Dendritic cell treated with granulocyte-macrophage colony-stimulating factor and Interleukin-4, amounts not matched to agents 40 ng/mL and 50 ng/mL, for 4 days (primary cell): ENCODE measurements around the gene RAE1.

ENCODE experiments used
- H3K27ac Mint-ChIP-seq: one replicate; pipeline ENCODE4 v1.8.0; 2022; ENCODE audit warnings: mild to moderate bottlenecking, mixed read lengths
- H3K27me3 Mint-ChIP-seq: one replicate; pipeline ENCODE4 v1.8.0; 2022; ENCODE audit warnings: mild to moderate bottlenecking, mixed read lengths
- H3K36me3 Mint-ChIP-seq: one replicate; pipeline ENCODE4 v1.8.0; 2022; ENCODE audit warnings: low read depth, mixed read lengths
- H3K4me1 Mint-ChIP-seq: one replicate; pipeline ENCODE4 v1.8.0; 2022; ENCODE audit warnings: low read depth, mixed read lengths
- H3K4me3 Mint-ChIP-seq: one replicate; pipeline ENCODE4 v1.8.0; 2022; ENCODE audit warnings: mild to moderate bottlenecking, moderate library complexity, mixed read lengths
- H3K9me3 Mint-ChIP-seq: one replicate; pipeline ENCODE4 v1.8.0; 2022; ENCODE audit warnings: mixed read lengths
- intact Hi-C: fragments of 100-400 bp; cut with micrococcal nuclease; formaldehyde crosslinking; loops from one replicate; pipeline ENCODE4 v1.15.0; 2022

The RAE1 gene

DNA sequence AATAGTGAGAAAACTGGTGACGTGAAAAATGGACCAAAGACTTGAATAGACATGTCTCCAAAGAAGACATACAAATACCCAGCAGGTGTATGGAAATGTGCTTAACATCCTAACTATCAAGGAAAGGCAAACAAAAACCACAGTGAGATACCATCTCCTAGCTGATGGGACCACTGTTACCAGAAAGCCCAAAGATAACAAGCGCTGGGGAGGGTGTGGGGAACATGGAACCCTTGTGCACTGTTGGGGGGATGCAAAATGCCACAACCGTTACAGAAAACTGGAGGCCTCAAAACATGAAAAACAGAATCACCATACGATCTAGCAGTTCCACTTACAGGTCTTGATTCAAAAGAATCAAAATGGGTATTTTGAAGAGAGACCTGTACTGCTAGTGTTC lies 20.3 kb downstream of the RAE1 start:
- Mint-ChIP-seq H3K36me3 (peaks cover 100% of the 10 kb centered on the region), H3K27me3 (no peaks in the 10 kb centered on the region), H3K27ac (no peak overlapping the region), H3K4me3 (no peak overlapping the region), H3K9me3 (no peaks in the 10 kb centered on the region), H3K4me1 (peaks cover 42% of the 10 kb centered on the region)
- intact Hi-C loops, result no loop called here

DNA sequence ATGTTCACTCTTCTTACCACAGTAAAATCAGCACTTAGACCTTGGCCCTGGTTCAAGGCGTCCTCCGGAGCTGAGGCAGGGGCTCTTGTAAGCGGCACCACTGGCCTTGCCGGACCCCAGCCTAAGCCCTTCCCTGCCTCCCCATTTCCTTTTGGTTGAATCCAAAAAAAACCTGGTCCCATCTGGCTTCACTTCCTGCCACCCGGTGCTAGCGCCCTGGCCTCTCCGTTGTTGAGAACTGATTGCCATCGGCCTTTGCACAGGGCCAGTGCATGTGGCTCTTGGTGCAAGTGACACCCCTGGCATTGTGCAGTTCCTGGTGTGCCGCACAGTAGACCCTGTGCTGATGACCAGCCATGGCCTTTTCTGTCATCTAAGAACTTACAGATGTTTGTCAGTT lies 21.1 kb downstream of the RAE1 start:
- Mint-ChIP-seq H3K27me3 (no peaks in the 10 kb centered on the region), H3K27ac (no peak overlapping the region), H3K4me3 (no peak overlapping the region), H3K9me3 (no peaks in the 10 kb centered on the region), H3K4me1 (peaks cover 42% of the 10 kb centered on the region), H3K36me3 (peaks cover 100% of the 10 kb centered on the region)
- intact Hi-C loops, result no loop called here

DNA sequence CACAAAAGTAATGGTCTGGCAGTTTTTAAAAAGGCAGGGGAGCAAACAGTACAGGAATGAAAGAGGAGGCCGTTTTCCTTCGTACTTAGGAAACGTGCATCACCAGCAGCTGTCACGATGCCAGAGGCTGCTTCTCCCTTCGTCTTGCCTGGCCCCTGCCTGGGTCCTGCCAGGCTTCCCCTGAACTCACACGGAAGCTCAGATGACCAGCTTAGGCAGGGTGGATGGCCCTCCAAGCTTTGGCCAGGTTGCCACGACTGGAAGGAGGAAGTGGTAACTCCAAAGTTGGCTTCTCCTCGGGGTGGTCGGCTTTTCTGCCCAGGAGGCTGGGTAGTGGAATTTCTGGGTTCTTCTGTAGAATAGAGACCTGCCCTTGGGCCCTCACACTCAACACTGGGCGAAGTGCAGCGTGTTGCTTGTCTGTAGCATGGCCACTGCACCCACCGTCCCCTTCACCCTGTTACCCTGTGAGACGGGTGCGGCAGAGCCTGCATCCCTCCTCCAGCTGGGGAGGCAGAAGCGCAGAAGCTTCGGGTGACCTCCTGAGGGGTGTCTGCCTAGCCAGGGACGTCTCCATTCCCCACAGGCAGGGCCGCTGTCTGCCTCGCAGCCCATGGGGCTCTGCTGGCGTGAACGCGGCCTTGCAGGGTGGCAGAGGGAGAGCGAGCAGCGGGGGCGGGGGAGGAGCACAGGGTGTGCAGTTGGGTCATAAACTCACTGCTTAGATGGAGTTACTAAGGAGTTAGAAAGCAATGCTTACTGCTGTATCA lies 21.7 kb downstream of the RAE1 start:
- intact Hi-C loops, result no loop called here
- Mint-ChIP-seq H3K4me1 (peaks cover 42% of the 10 kb centered on the region), H3K4me3 (no peak overlapping the region), H3K36me3 (peaks cover 100% of the 10 kb centered on the region), H3K27ac (peak overlapping the region; percentile 27), H3K27me3 (no peaks in the 10 kb centered on the region), H3K9me3 (no peaks in the 10 kb centered on the region)

DNA sequence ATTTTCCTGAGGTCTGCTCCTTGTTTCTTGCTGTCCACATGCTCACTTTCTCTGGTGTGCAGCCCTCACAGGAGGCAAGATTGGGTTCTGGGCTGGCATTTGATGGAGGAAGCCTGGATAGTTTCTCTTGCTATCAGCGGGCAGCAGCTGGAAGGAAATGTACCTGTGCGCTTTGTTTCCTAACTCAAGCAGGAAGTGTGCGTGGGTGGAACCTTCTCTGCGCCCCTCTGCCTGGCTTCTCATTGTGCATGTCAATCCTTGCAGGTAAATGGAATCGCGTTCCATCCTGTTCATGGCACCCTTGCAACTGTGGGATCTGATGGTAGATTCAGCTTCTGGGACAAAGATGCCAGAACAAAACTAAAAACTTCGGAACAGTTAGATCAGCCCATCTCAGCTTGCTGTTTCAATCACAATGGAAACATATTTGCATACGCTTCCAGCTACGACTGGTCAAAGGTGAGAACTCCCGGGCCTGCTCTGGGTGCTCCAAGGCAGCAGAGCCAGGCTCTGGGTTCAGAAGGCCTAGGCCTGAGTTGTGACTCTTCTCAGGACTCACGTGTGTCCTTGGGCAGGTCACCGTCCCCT lies 23.4 kb downstream of the RAE1 start:
- intact Hi-C loops, result no loop called here
- Mint-ChIP-seq H3K4me3 (peak overlapping the region; percentile 67), H3K4me1 (peaks cover 32% of the 10 kb centered on the region), H3K27ac (peak overlapping the region; percentile 85), H3K27me3 (no peaks in the 10 kb centered on the region), H3K36me3 (peaks cover 100% of the 10 kb centered on the region), H3K9me3 (no peaks in the 10 kb centered on the region)

DNA sequence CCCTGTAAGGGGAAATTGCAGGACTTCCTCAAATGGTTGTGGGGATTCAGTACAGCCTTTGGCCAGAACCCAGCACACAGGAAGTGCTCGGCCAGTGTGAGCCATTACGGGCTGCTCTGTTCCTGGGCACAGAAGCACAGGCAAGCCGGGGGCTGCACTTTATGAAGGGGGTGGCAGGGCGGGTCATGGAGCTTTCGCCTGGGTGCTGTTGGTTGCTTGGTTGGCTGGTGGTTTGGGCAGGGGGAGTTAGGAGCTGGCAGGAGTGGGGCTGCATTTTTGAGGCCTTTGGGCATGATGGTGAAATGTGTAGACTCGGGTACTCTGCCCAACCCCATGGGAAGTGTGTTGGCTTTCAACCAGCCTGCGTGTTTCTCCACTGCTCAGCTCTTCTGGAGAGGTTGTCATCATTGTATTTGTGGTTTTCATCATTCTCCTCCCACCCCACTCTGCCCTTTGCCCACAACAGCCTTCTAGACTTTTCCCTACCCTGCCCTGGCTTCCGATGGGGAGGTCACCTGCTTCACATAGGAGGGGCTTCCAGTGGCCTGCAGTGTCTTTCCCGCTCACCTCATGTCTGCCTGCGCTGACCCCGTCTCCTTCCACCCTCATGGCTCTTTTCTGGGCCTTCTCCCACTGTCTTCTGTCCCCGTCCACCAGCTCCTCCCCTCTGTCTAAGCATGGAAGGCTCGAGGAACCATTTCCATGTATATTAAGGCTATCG lies 24.0 kb downstream of the RAE1 start:
- peaks cover 25% of the 10 kb centered on the region for H3K4me1 Mint-ChIP-seq
- H3K9me3 Mint-ChIP-seq, result no peaks in the 10 kb centered on the region
- intact Hi-C loops, result no loop called here
- H3K27me3 Mint-ChIP-seq, result no peaks in the 10 kb centered on the region
- peaks cover 98% of the 10 kb centered on the region for H3K36me3 Mint-ChIP-seq
- H3K27ac Mint-ChIP-seq, result peak overlapping the region; percentile 85
- peak overlapping the region; percentile 67 for H3K4me3 Mint-ChIP-seq

DNA sequence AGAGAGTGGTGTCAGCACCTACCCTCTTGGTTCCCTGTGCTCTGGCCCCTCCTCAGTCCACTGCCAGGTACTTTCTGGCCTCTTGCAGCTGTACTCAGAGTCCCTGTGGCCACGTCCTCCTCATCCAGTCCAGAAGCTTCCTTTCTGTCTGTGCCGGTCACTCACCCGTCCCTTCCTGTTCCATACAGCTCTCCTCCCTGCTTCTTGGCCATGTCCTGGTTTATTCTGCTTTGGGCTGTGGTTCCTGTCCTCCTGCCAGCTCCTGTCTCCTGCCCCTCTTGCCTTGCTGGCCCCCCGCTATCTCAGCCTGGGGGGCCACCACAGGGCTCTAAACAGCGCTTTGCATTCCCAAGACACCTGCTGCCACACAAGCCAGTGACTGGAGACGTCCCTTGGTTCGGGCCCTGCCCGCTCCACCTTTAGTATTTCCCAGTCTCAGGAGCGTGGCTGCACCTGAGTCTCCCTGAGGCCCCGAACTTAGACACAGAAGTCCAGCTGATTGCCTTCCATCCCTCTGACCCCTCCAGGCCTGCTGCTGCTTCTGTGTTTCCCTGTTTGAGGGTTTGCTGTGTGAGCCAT lies 24.7 kb downstream of the RAE1 start:
- H3K27ac Mint-ChIP-seq, result peak overlapping the region; percentile 85
- H3K4me3 Mint-ChIP-seq, result peak overlapping the region; percentile 67
- H3K36me3 Mint-ChIP-seq, result peaks cover 98% of the 10 kb centered on the region
- H3K4me1 Mint-ChIP-seq, result peaks cover 23% of the 10 kb centered on the region
- intact Hi-C loops, result no loop called here
- H3K27me3 Mint-ChIP-seq, result no peaks in the 10 kb centered on the region
- no peaks in the 10 kb centered on the region for H3K9me3 Mint-ChIP-seq

DNA sequence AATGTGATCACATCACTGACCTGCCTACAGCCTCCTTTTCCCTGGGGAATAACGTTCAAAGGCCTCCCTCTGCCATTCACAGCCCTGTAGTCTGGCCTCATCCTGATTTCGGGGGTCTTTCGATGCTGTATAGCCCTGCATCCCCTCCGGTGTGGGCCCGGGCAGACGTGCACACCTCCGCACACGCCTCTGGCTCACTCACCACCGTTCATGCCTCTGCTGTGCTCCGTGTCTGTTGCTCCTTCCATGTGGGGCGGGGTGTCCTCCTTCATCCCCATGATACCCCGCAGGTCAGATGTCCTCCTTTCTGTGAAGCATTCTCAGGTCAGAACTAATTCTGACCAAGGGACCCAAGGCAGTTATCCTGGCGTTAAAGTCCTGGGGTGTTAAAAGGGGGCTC lies 26.3 kb downstream of the RAE1 start:
- peaks cover 91% of the 10 kb centered on the region for H3K36me3 Mint-ChIP-seq
- no peak overlapping the region for H3K4me3 Mint-ChIP-seq
- H3K27ac Mint-ChIP-seq, result no peak overlapping the region
- H3K4me1 Mint-ChIP-seq, result peaks cover 23% of the 10 kb centered on the region
- no peaks in the 10 kb centered on the region for H3K27me3 Mint-ChIP-seq
- H3K9me3 Mint-ChIP-seq, result no peaks in the 10 kb centered on the region
- intact Hi-C loops, result no loop called here

DNA sequence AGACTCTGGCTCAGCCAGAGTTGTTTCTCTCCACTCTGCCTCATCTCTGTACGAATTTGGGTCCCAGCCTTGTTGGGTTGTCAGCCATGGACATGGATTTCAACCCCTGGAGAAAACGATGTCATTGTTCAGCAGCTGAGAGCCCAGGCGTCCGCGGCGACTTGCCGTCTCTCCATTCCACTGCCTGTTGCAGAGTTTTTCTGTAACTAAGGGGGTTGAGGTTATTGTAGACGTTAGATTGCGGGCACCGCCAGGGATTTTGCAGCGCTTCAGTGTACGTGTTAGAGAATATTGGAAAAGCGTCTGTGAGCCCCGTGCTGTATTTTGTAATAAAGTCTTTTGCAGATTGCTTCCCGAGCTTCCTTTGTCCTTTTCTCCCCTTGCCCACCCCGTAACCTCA lies 27.1 kb downstream of the RAE1 start:
- no peak overlapping the region for H3K27ac Mint-ChIP-seq
- no peak overlapping the region for H3K4me3 Mint-ChIP-seq
- no peaks in the 10 kb centered on the region for H3K9me3 Mint-ChIP-seq
- peaks cover 23% of the 10 kb centered on the region for H3K4me1 Mint-ChIP-seq
- no peaks in the 10 kb centered on the region for H3K27me3 Mint-ChIP-seq
- H3K36me3 Mint-ChIP-seq, result peaks cover 83% of the 10 kb centered on the region
- intact Hi-C loops, result no loop called here

DNA sequence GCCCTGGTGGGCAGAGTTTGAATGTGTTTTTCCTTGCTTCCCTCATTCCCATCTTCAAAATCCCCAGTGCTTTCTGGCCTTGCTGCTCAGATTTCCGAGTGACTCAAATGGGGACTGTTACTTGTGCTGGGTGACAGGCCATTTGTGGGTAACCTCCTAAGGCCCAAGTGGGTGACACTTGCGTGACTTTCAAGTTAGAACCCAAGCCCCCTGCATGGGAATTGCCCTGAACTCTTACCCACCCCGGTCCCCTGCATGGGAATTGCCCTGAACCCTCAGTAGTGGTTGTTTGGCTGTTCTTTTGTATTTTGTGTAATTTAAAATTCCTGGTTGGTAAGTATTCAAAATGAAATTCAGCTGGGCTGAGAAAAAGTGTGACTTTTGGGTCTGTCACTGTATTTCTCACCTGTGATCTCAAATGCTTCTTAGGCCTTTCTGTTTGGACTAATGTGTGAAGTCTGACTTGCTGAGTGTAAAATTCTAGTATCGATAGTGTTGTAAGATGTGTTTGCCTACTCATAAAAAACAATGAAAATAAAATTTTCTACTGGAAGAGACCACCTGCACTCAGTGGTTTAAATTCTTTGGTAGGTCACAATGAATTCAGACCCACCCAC lies 27.7 kb downstream of the RAE1 start:
- intact Hi-C loops, result no loop called here
- H3K27me3 Mint-ChIP-seq, result no peaks in the 10 kb centered on the region
- peaks cover 77% of the 10 kb centered on the region for H3K36me3 Mint-ChIP-seq
- no peak overlapping the region for H3K27ac Mint-ChIP-seq
- no peaks in the 10 kb centered on the region for H3K9me3 Mint-ChIP-seq
- H3K4me3 Mint-ChIP-seq, result no peak overlapping the region
- H3K4me1 Mint-ChIP-seq, result peaks cover 23% of the 10 kb centered on the region

DNA sequence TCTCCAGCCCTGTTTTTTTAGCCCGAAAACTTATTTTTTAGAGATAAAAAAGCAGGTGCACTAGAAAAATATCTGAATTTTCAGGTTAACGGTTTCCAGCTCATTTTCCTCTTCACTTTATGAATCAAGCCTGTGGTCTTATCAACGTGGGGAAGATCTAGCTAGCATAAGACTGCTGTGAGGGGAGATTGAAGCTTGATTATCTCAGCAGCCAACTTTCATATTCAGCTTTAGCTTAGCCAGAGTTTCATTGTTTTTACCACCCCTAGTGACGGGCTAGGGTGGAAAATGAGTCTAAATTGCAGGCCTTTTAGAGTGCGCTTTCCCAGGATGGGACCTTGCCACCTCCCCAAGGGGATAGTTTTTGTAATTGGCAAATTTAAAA lies 28.2 kb downstream of the RAE1 start:
- no peaks in the 10 kb centered on the region for H3K9me3 Mint-ChIP-seq
- H3K27ac Mint-ChIP-seq, result no peak overlapping the region
- peaks cover 21% of the 10 kb centered on the region for H3K4me1 Mint-ChIP-seq
- no peak overlapping the region for H3K4me3 Mint-ChIP-seq
- peaks cover 76% of the 10 kb centered on the region for H3K36me3 Mint-ChIP-seq
- intact Hi-C loops, result no loop called here
- no peaks in the 10 kb centered on the region for H3K27me3 Mint-ChIP-seq

DNA sequence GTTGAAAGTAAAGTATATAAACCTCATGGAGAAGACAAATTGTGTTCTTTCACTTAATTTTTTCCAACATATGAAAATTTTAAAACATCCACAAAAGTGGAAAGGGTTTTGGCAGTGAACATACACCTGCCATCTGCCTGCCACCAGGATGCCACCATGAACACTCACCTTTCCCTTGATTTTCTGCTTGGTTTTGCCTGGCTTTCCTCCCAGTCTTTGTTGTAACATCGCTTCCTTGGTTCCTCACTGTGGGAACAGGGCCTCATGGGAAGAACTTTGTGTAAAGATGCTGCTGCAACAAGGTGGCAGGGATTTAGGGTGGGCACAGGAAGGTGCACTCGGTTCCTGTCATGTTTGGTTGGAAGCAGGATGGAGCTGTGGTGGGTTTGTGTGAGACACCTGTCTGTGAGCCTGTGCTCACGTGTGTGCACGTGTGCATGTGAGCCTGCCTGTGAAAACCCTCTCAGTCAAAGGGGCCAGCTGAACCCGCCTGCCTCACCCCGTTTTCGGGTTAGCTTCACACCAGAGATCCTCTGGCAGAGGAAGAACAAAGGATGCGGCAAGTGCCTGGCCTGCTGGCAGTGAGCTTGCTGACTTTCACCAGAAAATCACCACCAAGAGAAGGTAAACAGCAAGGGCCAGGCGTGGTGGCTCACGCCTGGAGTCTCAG lies 29.2 kb downstream of the RAE1 start:
- H3K27me3 Mint-ChIP-seq, result no peaks in the 10 kb centered on the region
- H3K4me3 Mint-ChIP-seq, result no peak overlapping the region
- H3K36me3 Mint-ChIP-seq, result peaks cover 76% of the 10 kb centered on the region
- H3K27ac Mint-ChIP-seq, result no peak overlapping the region
- no peaks in the 10 kb centered on the region for H3K9me3 Mint-ChIP-seq
- peaks cover 11% of the 10 kb centered on the region for H3K4me1 Mint-ChIP-seq
- intact Hi-C loops, result no loop called here

DNA sequence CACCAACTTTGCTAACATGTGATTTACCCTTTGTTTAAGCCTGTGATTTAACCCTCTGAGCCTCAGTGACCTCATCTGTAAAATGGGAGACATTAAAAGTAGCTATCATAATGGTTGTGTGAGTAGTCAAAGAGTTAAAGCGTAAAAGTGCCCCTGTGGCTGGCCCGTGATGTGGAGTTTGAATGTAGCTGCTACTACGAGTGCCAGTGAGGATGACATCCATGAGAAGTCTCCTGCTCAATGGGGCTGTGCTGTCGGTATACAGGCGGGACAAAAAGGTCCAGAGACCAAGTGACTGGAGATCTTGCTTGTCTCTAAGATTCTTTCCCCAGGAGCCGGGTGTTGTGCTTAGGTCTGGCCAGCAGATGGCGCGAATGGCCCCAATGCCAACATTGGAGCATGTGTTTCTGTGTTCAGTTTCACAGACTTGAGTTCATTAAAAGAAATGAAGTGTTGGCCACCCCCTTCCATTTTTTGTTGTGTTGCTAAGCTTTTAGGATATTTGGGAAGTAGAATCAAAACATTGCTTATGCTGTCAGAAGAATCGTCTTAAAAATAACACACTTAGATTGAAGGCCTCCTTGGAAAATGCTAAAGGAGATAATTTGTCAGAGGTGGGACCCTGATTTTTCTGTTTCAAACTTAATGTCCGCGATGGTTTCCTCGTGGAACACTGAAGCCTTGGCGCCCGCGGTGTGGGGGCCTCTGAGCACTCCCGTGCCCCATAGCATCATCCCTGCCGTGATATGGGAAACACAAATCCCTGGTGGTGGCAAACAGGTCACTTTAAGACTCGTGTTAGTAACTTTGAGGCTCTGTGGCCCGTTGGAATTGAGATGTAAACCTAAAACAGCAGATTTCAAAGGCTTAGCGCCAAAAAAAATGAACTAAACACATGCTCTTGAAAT lies 30.8 kb downstream of the RAE1 start:
- no peaks in the 10 kb centered on the region for H3K27me3 Mint-ChIP-seq
- H3K9me3 Mint-ChIP-seq, result no peaks in the 10 kb centered on the region
- intact Hi-C loops, result loop anchor here (1.0 kb wide), 1 partner anchor 113 kb away; no protein-coding TSS in a partner anchor
- no peaks in the 10 kb centered on the region for H3K4me1 Mint-ChIP-seq
- H3K27ac Mint-ChIP-seq, result no peak overlapping the region
- H3K36me3 Mint-ChIP-seq, result peaks cover 69% of the 10 kb centered on the region
- no peak overlapping the region for H3K4me3 Mint-ChIP-seq

DNA sequence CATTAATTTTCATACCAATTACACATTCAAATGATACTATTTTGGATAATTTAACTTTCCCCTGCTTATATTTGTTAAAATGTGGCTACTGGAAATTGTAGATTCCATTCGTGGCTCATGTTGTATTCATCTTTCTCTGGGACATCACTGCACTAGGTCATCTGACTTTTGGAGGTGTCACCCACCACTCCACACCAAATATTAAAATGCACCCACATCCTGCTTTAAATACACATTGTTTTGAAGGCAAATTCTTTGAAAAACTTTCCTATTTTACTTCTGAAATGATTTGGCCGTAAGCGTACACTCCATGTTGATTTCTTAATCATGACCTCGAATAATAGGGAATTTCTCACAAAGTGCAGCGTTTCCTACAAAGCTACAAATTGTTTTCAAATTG lies 31.5 kb downstream of the RAE1 start:
- no peaks in the 10 kb centered on the region for H3K4me1 Mint-ChIP-seq
- intact Hi-C loops, result no loop called here
- peaks cover 63% of the 10 kb centered on the region for H3K36me3 Mint-ChIP-seq

More for the DNA sequence above, 31.5 kb downstream of the RAE1 start:
- H3K27me3 Mint-ChIP-seq, result no peaks in the 10 kb centered on the region
- H3K4me3 Mint-ChIP-seq, result no peak overlapping the region
- no peaks in the 10 kb centered on the region for H3K9me3 Mint-ChIP-seq
- H3K27ac Mint-ChIP-seq, result no peak overlapping the region
